Gastrocnemius medialis (tissue), 4 donors: ENCODE measurements around the gene PAQR8. TPM values are rescaled to one million over a fixed set of nuclear protein-coding genes. Genes with fewer than 3 reads are reported as not detected.

Experiments
- ATAC-seq, 2 donors: fragments of 150-250 bp; one replicate each; pipeline ENCODE4 v1.9.1; 2016
- DNase-seq, 2 donors: peaks; one replicate each; pipeline ENCODE4 v3.0.0-alpha.2; 2019
- H3K27ac ChIP-seq, 4 donors: fragments of 200-600 bp; sonication (generic); 1 replicate in 1 of 4; 2 replicates in 3 of 4; pipeline ENCODE4 v1.5.1; 2016 to 2018; ENCODE audit warnings: mild to moderate bottlenecking in 2 of 4, moderate library complexity in 1 of 4
- H3K27me3 ChIP-seq, 3 donors: fragments of 200-600 bp; sonication (generic) in 2 of 3; 1 replicate in 1 of 3; 2 replicates in 2 of 3; pipeline versions ENCODE4 v1.5.1 to v1.6.0; 2016 to 2019; ENCODE audit warnings: mild to moderate bottlenecking in 1 of 3, moderate library complexity in 1 of 3
- H3K36me3 ChIP-seq, 2 donors: fragments of 200-600 bp; sonication (generic) in 1 of 2; one replicate each; pipeline ENCODE4 v1.5.1; 2017 to 2018
- H3K4me1 ChIP-seq, 2 donors: fragments of 200-600 bp; sonication (generic) in 1 of 2; one replicate each; pipeline ENCODE4 v1.5.1; 2016 to 2017; ENCODE audit warnings: mild to moderate bottlenecking in 2 of 2
- H3K4me3 ChIP-seq, 4 donors: fragments of 200-600 bp; sonication (generic) in 3 of 4; 1 replicate in 1 of 4; 2 replicates in 3 of 4; pipeline ENCODE4 v1.5.1; 2016 to 2019; ENCODE audit warnings: mild to moderate bottlenecking in 2 of 4
- H3K9me3 ChIP-seq, 3 donors: fragments of 200-600 bp; sonication (generic) in 2 of 3; 1 replicate in 1 of 3; 2 replicates in 2 of 3; pipeline ENCODE4 v1.5.1; 2016 to 2019
- CTCF ChIP-seq, 5 experiments: fragments of 450-650 bp in 3 of 5; fragments of 200-600 bp in 2 of 5; sonication (generic) in 2 of 5; IDR thresholded peaks in 4 of 5; conservative IDR thresholded peaks in 1 of 5; 1 replicate in 4 of 5; 2 replicates in 1 of 5; pipeline ENCODE4 v1.5.1; 2016 to 2019; ENCODE audit warnings: antibody characterized with exemption in 5 of 5, mild to moderate bottlenecking in 3 of 5, moderate library complexity in 3 of 5
- POLR2A ChIP-seq, 2 donors: fragments of 450-650 bp; IDR thresholded peaks; one replicate each; pipeline ENCODE4 v1.6.1; 2017; ENCODE audit warnings: antibody characterized with exemption in 2 of 2, mild to moderate bottlenecking in 2 of 2, moderate library complexity in 2 of 2
- in situ Hi-C, 4 donors: fragments of 200-750 bp; cut with MboI; loops; one replicate each; pipeline versions ENCODE4 v1.15.0 to v1.8.0; 2017; ENCODE audit warnings: low sequenced_read_pairs in 4 of 4
- intact Hi-C: fragments of 100-400 bp; cut with DNase I; formaldehyde crosslinking; loops from one replicate; pipeline ENCODE4 v1.15.1; 2023; ENCODE audit warnings: low total_unique reads
- total RNA-seq, 4 donors: library from RNA; depleted of rRNA; stranded (reverse); fragments of >200 nt; gene quantifications; one replicate each; pipeline versions ENCODE4 v1.1.0 to v1.2.3, GENCODE V29; 2016

Gene PAQR8
- total RNA-seq, 4 donors from 2014 or later: 0.39 to 1.1 (median 0.72) TPM

GRCh38 chr6:52394251-52394666, 32.3 kb downstream of the PAQR8 start:
- TF ChIP-seq CTCF (IDR thresholded peaks at IDR 0.05 in 4 of 5, conservative IDR thresholded peaks at IDR 0.05 in 1 of 5) (no peak), POLR2A (IDR thresholded peaks at IDR 0.05) (no peak)
- no peak for DNase-seq
- intact Hi-C loops (no loop called here), in situ Hi-C loops (no loop called here)
- ATAC-seq: no peak
- Histone ChIP-seq H3K4me1 (peaks cover 0 to 5% of the 10 kb centered on the region in 2 donors), H3K4me3 (no peak overlapping the region), H3K9me3 (no peaks in the 10 kb centered on the region), H3K36me3 (no peaks in the 10 kb centered on the region), H3K27ac (no peak overlapping the region), H3K27me3 (no peaks in the 10 kb centered on the region)

- ATAC-seq (no peak), DNase-seq (no peak)
- H3K4me3 ChIP-seq: no peak overlapping the region
- H3K36me3 ChIP-seq: no peaks in the 10 kb centered on the region
- intact Hi-C loops: no loop called here
- H3K27ac ChIP-seq: no peak overlapping the region
- TF ChIP-seq POLR2A (IDR thresholded peaks at IDR 0.05) (no peak), CTCF (IDR thresholded peaks at IDR 0.05 in 4 of 5, conservative IDR thresholded peaks at IDR 0.05 in 1 of 5) (no peak)
- H3K27me3 ChIP-seq: no peaks in the 10 kb centered on the region
- H3K9me3 ChIP-seq: no peaks in the 10 kb centered on the region
- in situ Hi-C loops: no loop called here
- no peaks in the 10 kb centered on the region for H3K4me1 ChIP-seq
These were observed 34.0 kb downstream of the PAQR8 start for GRCh38 chr6:52395969-52396368.

GRCh38 chr6:52399511-52400312, 37.8 kb downstream of the PAQR8 start:
- intact Hi-C loops (no loop called here), in situ Hi-C loops (loop anchor here in 2 of 4 donors (25.0 kb wide), 1 partner anchor 588 kb away; the partner anchor contains the start of gene GSTA4 (in 2 of the 2))
- Histone ChIP-seq H3K4me3 (no peak overlapping the region), H3K9me3 (no peaks in the 10 kb centered on the region), H3K27ac (no peak overlapping the region), H3K4me1 (no peaks in the 10 kb centered on the region), H3K36me3 (no peaks in the 10 kb centered on the region), H3K27me3 (no peaks in the 10 kb centered on the region)
- no peak for ATAC-seq
- DNase-seq: no peak
- TF ChIP-seq POLR2A (IDR thresholded peaks at IDR 0.05) (no peak), CTCF (IDR thresholded peaks at IDR 0.05 in 4 of 5, conservative IDR thresholded peaks at IDR 0.05 in 1 of 5) (peak; percentile 11 to 57 (median 24))

- H3K4me3 ChIP-seq: no peak overlapping the region
- no peaks in the 10 kb centered on the region for H3K9me3 ChIP-seq
- no peaks in the 10 kb centered on the region for H3K4me1 ChIP-seq
- ATAC-seq (no peak), DNase-seq (no peak)
- no peaks in the 10 kb centered on the region for H3K27me3 ChIP-seq
- intact Hi-C loops (no loop called here), in situ Hi-C loops (loop anchor here in 2 of 4 donors (25.0 kb wide), 1 partner anchor 587 kb away; the partner anchor contains the start of gene GSTA4 (in 2 of the 2))
- no peak overlapping the region for H3K27ac ChIP-seq
- TF ChIP-seq CTCF (IDR thresholded peaks at IDR 0.05 in 4 of 5, conservative IDR thresholded peaks at IDR 0.05 in 1 of 5) (no peak), POLR2A (IDR thresholded peaks at IDR 0.05) (no peak)
- H3K36me3 ChIP-seq: no peaks in the 10 kb centered on the region
These were observed 38.5 kb downstream of the PAQR8 start for GRCh38 chr6:52400313-52401041.
